ENCODE data around the gene HK3. TPM values are rescaled to one million over a fixed set of nuclear protein-coding genes. Genes with fewer than 3 reads are reported as not detected.

Gene HK3
- total RNA-seq, 1 donor from 2014 or later = not detected

GRCh38 chr5:176881816-176882566 lies 17.2 kb downstream of the HK3 start:
- Mint-ChIP-seq H3K27ac (peak overlapping the region; percentile 50), H3K9me3 (no peaks in the 10 kb centered on the region), H3K27me3 (ENCODE audit: insufficient read depth, low read depth) (peaks cover 33% of the 10 kb centered on the region), H3K36me3 (no peaks in the 10 kb centered on the region), H3K4me1 (peaks cover 41% of the 10 kb centered on the region), H3K4me3 (peak overlapping the region; percentile 26)
- peaks cover 12% of the 10 kb centered on the region for H3F3A ChIP-seq (ENCODE audit: low read depth)
- H4K20me1 ChIP-seq (ENCODE audit: low read depth) = no peaks in the 10 kb centered on the region
- H2AFZ ChIP-seq (replicated peaks) = no peak overlapping the region
- no peak overlapping the region for H3K27ac ChIP-seq
- H3K9ac ChIP-seq = no peak overlapping the region
- DNase-seq (ENCODE audit: low spot score) = no peak
- no peaks in the 10 kb centered on the region for H3K79me2 ChIP-seq (ENCODE audit: low read depth)
- H3K36me3 ChIP-seq = no peaks in the 10 kb centered on the region
- H3K27me3 ChIP-seq = no peaks in the 10 kb centered on the region
- no peaks in the 10 kb centered on the region for H3K9me3 ChIP-seq (ENCODE audit: low read depth)
- H3K4me2 ChIP-seq = no peak overlapping the region
- no peak for TF ChIP-seq CTCF (IDR thresholded peaks at IDR 0.05)
- TF ChIP-seq EZH2 (IDR thresholded peaks at IDR 0.05) = no peak
- no peak for TF ChIP-seq EZH2phosphoT487 (IDR thresholded peaks at IDR 0.05)
- peaks cover 16% of the 10 kb centered on the region for H3K4me1 ChIP-seq
- no peak overlapping the region for H3K4me3 ChIP-seq

- Mint-ChIP-seq H3K4me3 (no peak overlapping the region), H3K27ac (peak overlapping the region; percentile 60), H3K9me3 (no peaks in the 10 kb centered on the region), H3K4me1 (peaks cover 38% of the 10 kb centered on the region), H3K27me3 (ENCODE audit: insufficient read depth, low read depth) (peaks cover 30% of the 10 kb centered on the region), H3K36me3 (no peaks in the 10 kb centered on the region)
- no peak overlapping the region for H3K4me2 ChIP-seq
- no peaks in the 10 kb centered on the region for H3K9me3 ChIP-seq (ENCODE audit: low read depth)
- H3K36me3 ChIP-seq = no peaks in the 10 kb centered on the region
- H3K27me3 ChIP-seq = no peaks in the 10 kb centered on the region
- no peak overlapping the region for H3K27ac ChIP-seq
- H3K9ac ChIP-seq = no peak overlapping the region
- peaks cover 16% of the 10 kb centered on the region for H3K4me1 ChIP-seq
- H4K20me1 ChIP-seq (ENCODE audit: low read depth) = no peaks in the 10 kb centered on the region
- TF ChIP-seq EZH2 (IDR thresholded peaks at IDR 0.05) = no peak
- no peak for TF ChIP-seq EZH2phosphoT487 (IDR thresholded peaks at IDR 0.05)
- TF ChIP-seq CTCF (IDR thresholded peaks at IDR 0.05) = no peak
- DNase-seq (ENCODE audit: low spot score) = no peak
- H3K4me3 ChIP-seq = no peak overlapping the region
- H2AFZ ChIP-seq (replicated peaks) = no peak overlapping the region
- H3K79me2 ChIP-seq (ENCODE audit: low read depth) = no peaks in the 10 kb centered on the region
- H3F3A ChIP-seq (ENCODE audit: low read depth) = peaks cover 12% of the 10 kb centered on the region
Measured at GRCh38 chr5:176881021-176881749, 18.0 kb downstream of the HK3 start.

- Histone ChIP-seq H3K79me2 (ENCODE audit: low read depth) (no peaks in the 10 kb centered on the region), H3K36me3 (no peaks in the 10 kb centered on the region), H3K9me3 (ENCODE audit: low read depth) (no peaks in the 10 kb centered on the region), H3K27ac (no peak overlapping the region), H3K4me3 (no peak overlapping the region), H3F3A (ENCODE audit: low read depth) (peaks cover 12% of the 10 kb centered on the region), H3K4me2 (no peak overlapping the region), H2AFZ (replicated peaks) (no peak overlapping the region), H3K27me3 (no peaks in the 10 kb centered on the region), H4K20me1 (ENCODE audit: low read depth) (no peaks in the 10 kb centered on the region), H3K4me1 (peaks cover 16% of the 10 kb centered on the region), H3K9ac (no peak overlapping the region)
- no peaks in the 10 kb centered on the region for H3K9me3 Mint-ChIP-seq
- DNase-seq (ENCODE audit: low spot score) = no peak
- no peak overlapping the region for H3K27ac Mint-ChIP-seq
- no peaks in the 10 kb centered on the region for H3K36me3 Mint-ChIP-seq
- H3K4me1 Mint-ChIP-seq = peaks cover 42% of the 10 kb centered on the region
- H3K4me3 Mint-ChIP-seq = no peak overlapping the region
- TF ChIP-seq CTCF (IDR thresholded peaks at IDR 0.05) = no peak
- no peak for TF ChIP-seq EZH2phosphoT487 (IDR thresholded peaks at IDR 0.05)
- TF ChIP-seq EZH2 (IDR thresholded peaks at IDR 0.05) = no peak
- peaks cover 27% of the 10 kb centered on the region for H3K27me3 Mint-ChIP-seq (ENCODE audit: insufficient read depth, low read depth)
Measured at GRCh38 chr5:176880366-176881020, 18.7 kb downstream of the HK3 start.

Data from neural progenitor cell (in vitro differentiated cells).